ENCODE results near the gene KHNYN. TPM values are rescaled to one million over a fixed set of nuclear protein-coding genes. Genes with fewer than 3 reads are reported as not detected.
"Not testable (repeated sequence)": the region's sequence is repeated elsewhere in the genome, so short reads cannot be mapped to it uniquely, and the experiment has no call there.

The KHNYN gene
- total RNA-seq, 1 donor from 2014 or later = 73.4 TPM

- intact Hi-C loops (cut with DNase I) = no loop called here
- DNase-seq (ENCODE audit: low spot score) (no peak), ATAC-seq (no peak)
These were observed 27.2 kb downstream of the KHNYN start for GRCh38 chr14:24456980-24457379.

- DNase-seq (ENCODE audit: low spot score) (no peak), ATAC-seq (no peak)
- intact Hi-C loops (cut with DNase I) = no loop called here
These were observed 29.0 kb downstream of the KHNYN start for GRCh38 chr14:24458736-24459135.

GRCh38 chr14:24459331-24459730, 29.6 kb downstream of the KHNYN start:
- DNase-seq (ENCODE audit: low spot score) (no peak), ATAC-seq (no peak)
- intact Hi-C loops (cut with DNase I) = no loop called here

GRCh38 chr14:24461336-24461735, 31.6 kb downstream of the KHNYN start:
- DNase-seq (ENCODE audit: low spot score) = no peak
- intact Hi-C loops (cut with DNase I) = no loop called here
- ATAC-seq = no peak

- DNase-seq (ENCODE audit: low spot score) (no peak), ATAC-seq (no peak)
- intact Hi-C loops (cut with DNase I) = no loop called here
These were observed 33.5 kb downstream of the KHNYN start for GRCh38 chr14:24463017-24463883.

GRCh38 chr14:24463884-24464785, 34.4 kb downstream of the KHNYN start:
- ATAC-seq (no peak), DNase-seq (ENCODE audit: low spot score) (no peak)
- intact Hi-C loops (cut with DNase I) = no loop called here

- no peak for ATAC-seq
- DNase-seq (ENCODE audit: low spot score) = no peak
- intact Hi-C loops (cut with DNase I) = no loop called here
These were observed 35.6 kb downstream of the KHNYN start for GRCh38 chr14:24465368-24465767.

GRCh38 chr14:24465805-24466204, 36.1 kb downstream of the KHNYN start:
- ATAC-seq (no peak), DNase-seq (ENCODE audit: low spot score) (no peak)
- intact Hi-C loops (cut with DNase I) = no loop called here

- ATAC-seq; DNase-seq (ENCODE audit: low spot score); intact Hi-C loops (cut with DNase I): not testable (repeated sequence)
These were observed 40.7 kb downstream of the KHNYN start for GRCh38 chr14:24470450-24470849.

GRCh38 chr14:24473211-24473610, 43.5 kb downstream of the KHNYN start:
- intact Hi-C loops (cut with DNase I) = no loop called here
- DNase-seq (ENCODE audit: low spot score) = no peak
- ATAC-seq = no peak

GRCh38 chr14:24475261-24475660, 45.5 kb downstream of the KHNYN start:
- intact Hi-C loops (cut with DNase I) = no loop called here
- no peak for DNase-seq (ENCODE audit: low spot score)
- no peak for ATAC-seq

- ATAC-seq; DNase-seq (ENCODE audit: low spot score); intact Hi-C loops (cut with DNase I): not testable (repeated sequence)
These were observed 50.2 kb downstream of the KHNYN start for GRCh38 chr14:24479999-24480398.

- DNase-seq (ENCODE audit: low spot score) = no peak
- ATAC-seq = no peak
- intact Hi-C loops (cut with DNase I) = no loop called here
These were observed 52.0 kb downstream of the KHNYN start for GRCh38 chr14:24481622-24482324.

GRCh38 chr14:24482699-24483303, 53.0 kb downstream of the KHNYN start:
- intact Hi-C loops (cut with DNase I); DNase-seq (ENCODE audit: low spot score); ATAC-seq: not testable (repeated sequence)

GRCh38 chr14:24483604-24484252, 54.0 kb downstream of the KHNYN start:
- ATAC-seq (no peak), DNase-seq (ENCODE audit: low spot score) (no peak)
- intact Hi-C loops (cut with DNase I) = no loop called here

All from sciatic nerve (tissue), 2 donors.